Fibroblast of skin of back (primary cell): Measurements from ENCODE around the gene PCBP3.

Experiments used
- DNase-seq: peaks from one replicate; pipeline ENCODE4 v3.0.0-alpha.2; 2013

The PCBP3 gene

GRCh38 chr21:45898028-45898350 is 254.5 kb downstream of the PCBP3 start:
- DNase-seq, result no peak

GRCh38 chr21:45898781-45899180 is 255.3 kb downstream of the PCBP3 start:
- DNase-seq, result no peak

- no peak for DNase-seq
Measured at GRCh38 chr21:45899317-45900033, 255.9 kb downstream of the PCBP3 start.

GRCh38 chr21:45900034-45900868 is 256.7 kb downstream of the PCBP3 start:
- DNase-seq, result no peak

- no peak for DNase-seq
Measured at GRCh38 chr21:45901061-45901690, 257.7 kb downstream of the PCBP3 start.

GRCh38 chr21:45902292-45902995 is 258.9 kb downstream of the PCBP3 start:
- DNase-seq, result no peak

- no peak for DNase-seq
Measured at GRCh38 chr21:45905196-45905595, 261.7 kb downstream of the PCBP3 start.

- DNase-seq, result no peak
Measured at GRCh38 chr21:45906196-45906805, 262.8 kb downstream of the PCBP3 start.

GRCh38 chr21:45906859-45907258 is 263.3 kb downstream of the PCBP3 start:
- DNase-seq, result no peak

- DNase-seq, result no peak
Measured at GRCh38 chr21:45908536-45909237, 265.2 kb downstream of the PCBP3 start.

- no peak for DNase-seq
Measured at GRCh38 chr21:45909238-45909988, 265.9 kb downstream of the PCBP3 start.

GRCh38 chr21:45910155-45910547 is 266.6 kb downstream of the PCBP3 start:
- no peak for DNase-seq

GRCh38 chr21:45910548-45911221 is 267.2 kb downstream of the PCBP3 start:
- no peak for DNase-seq

- no peak for DNase-seq
Measured at GRCh38 chr21:45911806-45912325, 268.3 kb downstream of the PCBP3 start.

- DNase-seq, result peak; percentile 79
Measured at GRCh38 chr21:45912611-45913417, 269.3 kb downstream of the PCBP3 start.

GRCh38 chr21:45913418-45913765 is 269.9 kb downstream of the PCBP3 start:
- DNase-seq, result no peak

GRCh38 chr21:45913886-45914285 is 270.4 kb downstream of the PCBP3 start:
- DNase-seq, result no peak

- no peak for DNase-seq
Measured at GRCh38 chr21:45914321-45914845, 270.9 kb downstream of the PCBP3 start.
